Measurements from ENCODE around the gene CFAP53.

CFAP53 gene

DNA sequence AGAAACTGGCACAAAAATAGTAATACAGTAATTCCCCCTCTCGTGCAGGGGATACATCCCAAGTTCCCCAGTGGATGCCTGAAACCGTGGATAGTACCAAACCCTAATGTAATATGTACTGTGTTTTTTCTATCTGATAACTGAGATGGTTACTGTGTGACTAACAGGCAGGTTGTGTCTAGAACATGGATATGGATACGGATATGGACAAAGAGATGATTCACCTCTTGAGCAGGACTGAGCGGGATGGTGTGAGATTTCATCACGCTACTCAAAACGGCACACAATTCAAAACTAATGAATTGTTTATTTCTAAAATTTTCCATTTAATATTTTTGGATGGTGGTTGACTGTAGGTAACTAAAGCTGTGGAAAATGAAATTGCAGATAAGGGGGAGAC, 11.6 kb upstream of the CFAP53 start:
- H3K9ac ChIP-seq (ENCODE audit: low read length), result no peak overlapping the region
- no peaks in the 10 kb centered on the region for H3K27me3 ChIP-seq (ENCODE audit: control insufficient read depth, insufficient read depth, low read length)
- no peaks in the 10 kb centered on the region for H3K9me3 ChIP-seq (ENCODE audit: control insufficient read depth, low read depth, low read length)

GRCh38 chr18:50276452-50276851, 10.2 kb upstream of the CFAP53 start:
- H3K27ac ChIP-seq (ENCODE audit: low read length), result no peak overlapping the region
- peaks cover 4% of the 10 kb centered on the region for H3K4me1 ChIP-seq (ENCODE audit: control insufficient read depth, low read depth, low read length)
- no peaks in the 10 kb centered on the region for H3K9me3 ChIP-seq (ENCODE audit: control insufficient read depth, low read depth, low read length)
- H3K36me3 ChIP-seq (ENCODE audit: control insufficient read depth, low read depth, low read length), result peaks cover 61% of the 10 kb centered on the region
- no peaks in the 10 kb centered on the region for H3K27me3 ChIP-seq (ENCODE audit: control insufficient read depth, insufficient read depth, low read length)
- no peak overlapping the region for H3K9ac ChIP-seq (ENCODE audit: low read length)
- H3K4me3 ChIP-seq (ENCODE audit: low read length), result no peak overlapping the region

More for the DNA sequence above, 11.6 kb upstream of the CFAP53 start:
- H3K27ac ChIP-seq (ENCODE audit: low read length), result no peak overlapping the region
- peaks cover 4% of the 10 kb centered on the region for H3K4me1 ChIP-seq (ENCODE audit: control insufficient read depth, low read depth, low read length)
- no peak overlapping the region for H3K4me3 ChIP-seq (ENCODE audit: low read length)
- H3K36me3 ChIP-seq (ENCODE audit: control insufficient read depth, low read depth, low read length), result peaks cover 49% of the 10 kb centered on the region

DNA sequence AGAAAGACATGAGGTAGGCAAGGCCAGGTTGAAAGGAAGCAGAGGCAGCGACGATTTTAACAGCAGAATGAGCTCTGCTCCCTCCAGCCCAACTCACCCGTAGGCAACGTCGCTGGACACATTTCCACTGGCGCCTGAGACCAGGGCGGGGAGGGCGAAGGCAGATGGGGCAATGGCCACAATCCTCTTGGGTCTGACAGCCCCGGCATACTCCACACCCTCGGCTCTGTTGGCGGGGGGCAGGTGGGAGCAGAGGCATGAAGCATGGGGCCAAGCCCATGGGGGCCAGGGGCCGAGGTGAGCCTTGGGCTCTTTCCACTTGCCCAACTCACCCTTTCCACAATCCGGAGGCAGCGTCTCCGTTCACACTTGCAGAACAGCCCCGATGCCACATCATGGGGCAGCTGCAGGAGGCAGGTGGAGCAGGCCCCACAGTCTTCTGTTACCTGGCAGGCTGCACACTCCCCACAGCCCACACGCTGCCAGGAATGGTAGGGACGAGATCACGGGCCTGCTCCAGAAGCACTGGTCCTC, 9.3 kb upstream of the CFAP53 start:
- H3K36me3 ChIP-seq (ENCODE audit: control insufficient read depth, low read depth, low read length), result peaks cover 67% of the 10 kb centered on the region
- H3K4me3 ChIP-seq (ENCODE audit: low read length), result no peak overlapping the region
- no peak overlapping the region for H3K27ac ChIP-seq (ENCODE audit: low read length)
- H3K9ac ChIP-seq (ENCODE audit: low read length), result no peak overlapping the region
- no peaks in the 10 kb centered on the region for H3K27me3 ChIP-seq (ENCODE audit: control insufficient read depth, insufficient read depth, low read length)
- H3K4me1 ChIP-seq (ENCODE audit: control insufficient read depth, low read depth, low read length), result peaks cover 2% of the 10 kb centered on the region
- no peaks in the 10 kb centered on the region for H3K9me3 ChIP-seq (ENCODE audit: control insufficient read depth, low read depth, low read length)

- peaks cover 67% of the 10 kb centered on the region for H3K36me3 ChIP-seq (ENCODE audit: control insufficient read depth, low read depth, low read length)
- H3K9ac ChIP-seq (ENCODE audit: low read length), result no peak overlapping the region
- no peaks in the 10 kb centered on the region for H3K4me1 ChIP-seq (ENCODE audit: control insufficient read depth, low read depth, low read length)
- H3K4me3 ChIP-seq (ENCODE audit: low read length), result no peak overlapping the region
- no peak overlapping the region for H3K27ac ChIP-seq (ENCODE audit: low read length)
- H3K9me3 ChIP-seq (ENCODE audit: control insufficient read depth, low read depth, low read length), result no peaks in the 10 kb centered on the region
- H3K27me3 ChIP-seq (ENCODE audit: control insufficient read depth, insufficient read depth, low read length), result no peaks in the 10 kb centered on the region
These were observed 8.6 kb upstream of the CFAP53 start for GRCh38 chr18:50274941-50275340.

- H3K27ac ChIP-seq (ENCODE audit: low read length), result no peak overlapping the region
- H3K27me3 ChIP-seq (ENCODE audit: control insufficient read depth, insufficient read depth, low read length), result no peaks in the 10 kb centered on the region
- no peaks in the 10 kb centered on the region for H3K9me3 ChIP-seq (ENCODE audit: control insufficient read depth, low read depth, low read length)
- peaks cover 72% of the 10 kb centered on the region for H3K36me3 ChIP-seq (ENCODE audit: control insufficient read depth, low read depth, low read length)
- no peaks in the 10 kb centered on the region for H3K4me1 ChIP-seq (ENCODE audit: control insufficient read depth, low read depth, low read length)
- no peak overlapping the region for H3K4me3 ChIP-seq (ENCODE audit: low read length)
- no peak overlapping the region for H3K9ac ChIP-seq (ENCODE audit: low read length)
These were observed 7.7 kb upstream of the CFAP53 start for GRCh38 chr18:50274044-50274442.

GRCh38 chr18:50273203-50274043, 7.1 kb upstream of the CFAP53 start:
- H3K4me1 ChIP-seq (ENCODE audit: control insufficient read depth, low read depth, low read length), result no peaks in the 10 kb centered on the region
- no peak overlapping the region for H3K4me3 ChIP-seq (ENCODE audit: low read length)
- H3K27ac ChIP-seq (ENCODE audit: low read length), result no peak overlapping the region
- H3K36me3 ChIP-seq (ENCODE audit: control insufficient read depth, low read depth, low read length), result peaks cover 70% of the 10 kb centered on the region
- H3K9ac ChIP-seq (ENCODE audit: low read length), result no peak overlapping the region
- no peaks in the 10 kb centered on the region for H3K9me3 ChIP-seq (ENCODE audit: control insufficient read depth, low read depth, low read length)
- H3K27me3 ChIP-seq (ENCODE audit: control insufficient read depth, insufficient read depth, low read length), result no peaks in the 10 kb centered on the region

- H3K27me3 ChIP-seq (ENCODE audit: control insufficient read depth, insufficient read depth, low read length), result no peaks in the 10 kb centered on the region
- no peaks in the 10 kb centered on the region for H3K4me1 ChIP-seq (ENCODE audit: control insufficient read depth, low read depth, low read length)
- peaks cover 67% of the 10 kb centered on the region for H3K36me3 ChIP-seq (ENCODE audit: control insufficient read depth, low read depth, low read length)
- no peak overlapping the region for H3K9ac ChIP-seq (ENCODE audit: low read length)
- no peaks in the 10 kb centered on the region for H3K9me3 ChIP-seq (ENCODE audit: control insufficient read depth, low read depth, low read length)
- H3K4me3 ChIP-seq (ENCODE audit: low read length), result no peak overlapping the region
- H3K27ac ChIP-seq (ENCODE audit: low read length), result no peak overlapping the region
These were observed 6.3 kb upstream of the CFAP53 start for GRCh38 chr18:50272568-50272967.

GRCh38 chr18:50268022-50268747, 1.9 kb upstream of the CFAP53 start:
- Histone ChIP-seq H3K4me3 (ENCODE audit: low read length) (no peak overlapping the region), H3K9ac (ENCODE audit: low read length) (no peak overlapping the region), H3K4me1 (ENCODE audit: control insufficient read depth, low read depth, low read length) (peaks cover 3% of the 10 kb centered on the region), H3K36me3 (ENCODE audit: control insufficient read depth, low read depth, low read length) (peaks cover 28% of the 10 kb centered on the region), H3K27ac (ENCODE audit: low read length) (no peak overlapping the region), H3K27me3 (ENCODE audit: control insufficient read depth, insufficient read depth, low read length) (peaks cover 4% of the 10 kb centered on the region), H3K9me3 (ENCODE audit: control insufficient read depth, low read depth, low read length) (no peaks in the 10 kb centered on the region)

- Histone ChIP-seq H3K27ac (ENCODE audit: low read length) (no peak overlapping the region), H3K9me3 (ENCODE audit: control insufficient read depth, low read depth, low read length) (no peaks in the 10 kb centered on the region), H3K4me3 (ENCODE audit: low read length) (no peak overlapping the region), H3K4me1 (ENCODE audit: control insufficient read depth, low read depth, low read length) (peaks cover 3% of the 10 kb centered on the region), H3K9ac (ENCODE audit: low read length) (no peak overlapping the region), H3K27me3 (ENCODE audit: control insufficient read depth, insufficient read depth, low read length) (peaks cover 14% of the 10 kb centered on the region), H3K36me3 (ENCODE audit: control insufficient read depth, low read depth, low read length) (no peaks in the 10 kb centered on the region)
These were observed 3.3 kb downstream of the CFAP53 start for GRCh38 chr18:50262977-50263376.

GRCh38 chr18:50250935-50251334, 15.4 kb downstream of the CFAP53 start:
- H3K9me3 ChIP-seq (ENCODE audit: control insufficient read depth, low read depth, low read length), result no peaks in the 10 kb centered on the region
- H3K4me1 ChIP-seq (ENCODE audit: control insufficient read depth, low read depth, low read length), result peaks cover 3% of the 10 kb centered on the region
- H3K4me3 ChIP-seq (ENCODE audit: low read length), result no peak overlapping the region
- no peak overlapping the region for H3K27ac ChIP-seq (ENCODE audit: low read length)
- H3K27me3 ChIP-seq (ENCODE audit: control insufficient read depth, insufficient read depth, low read length), result no peaks in the 10 kb centered on the region
- no peak overlapping the region for H3K9ac ChIP-seq (ENCODE audit: low read length)
- H3K36me3 ChIP-seq (ENCODE audit: control insufficient read depth, low read depth, low read length), result no peaks in the 10 kb centered on the region

DNA sequence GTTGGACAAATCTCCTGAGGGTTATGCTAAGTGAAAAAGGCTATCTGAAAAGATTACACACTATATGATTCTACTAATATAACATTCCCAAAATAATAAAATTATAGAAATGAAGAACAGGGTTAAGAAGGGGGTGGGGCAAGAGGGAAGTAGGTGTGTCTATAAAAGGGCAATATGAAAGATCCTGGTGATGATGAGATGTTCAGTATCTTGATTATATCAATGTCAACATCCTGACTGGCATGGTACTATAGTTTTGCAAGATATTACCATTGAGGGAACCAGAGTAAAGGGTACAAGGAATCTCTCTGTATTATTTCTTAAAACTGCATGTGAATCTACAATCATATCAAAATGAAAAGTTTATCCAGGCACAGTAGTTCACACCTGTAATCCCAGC, 16.7 kb downstream of the CFAP53 start:
- no peak overlapping the region for H3K9ac ChIP-seq (ENCODE audit: low read length)
- H3K4me3 ChIP-seq (ENCODE audit: low read length), result no peak overlapping the region
- H3K27ac ChIP-seq (ENCODE audit: low read length), result no peak overlapping the region
- no peaks in the 10 kb centered on the region for H3K36me3 ChIP-seq (ENCODE audit: control insufficient read depth, low read depth, low read length)
- H3K9me3 ChIP-seq (ENCODE audit: control insufficient read depth, low read depth, low read length), result no peaks in the 10 kb centered on the region
- peaks cover 3% of the 10 kb centered on the region for H3K4me1 ChIP-seq (ENCODE audit: control insufficient read depth, low read depth, low read length)
- no peaks in the 10 kb centered on the region for H3K27me3 ChIP-seq (ENCODE audit: control insufficient read depth, insufficient read depth, low read length)

Data from iPS-18a (cell line).